Endometrial microvascular endothelial cells (primary cell): ENCODE measurements around the gene MYO1E. TPM values are rescaled to one million over a fixed set of nuclear protein-coding genes. Genes with fewer than 3 reads are reported as not detected.

ENCODE experiments used
- in situ Hi-C: cut with HindIII; loops from 2 replicates; pipeline ENCODE4 v1.10.0; 2017; ENCODE audit warnings: low sequenced_read_pairs, low pct_unique_long_range_greater_than_20kb; ENCODE audit errors: inconsistent ontology term
- total RNA-seq: library from RNA; depleted of rRNA; stranded (reverse); fragments of >200 nt; gene quantifications from one replicate; pipeline ENCODE4 v1.2.3, GENCODE V29; 2015; ENCODE audit errors: inconsistent ontology term

MYO1E gene
- total RNA-seq, 1 donor from 2014 or later: 120 TPM

DNA sequence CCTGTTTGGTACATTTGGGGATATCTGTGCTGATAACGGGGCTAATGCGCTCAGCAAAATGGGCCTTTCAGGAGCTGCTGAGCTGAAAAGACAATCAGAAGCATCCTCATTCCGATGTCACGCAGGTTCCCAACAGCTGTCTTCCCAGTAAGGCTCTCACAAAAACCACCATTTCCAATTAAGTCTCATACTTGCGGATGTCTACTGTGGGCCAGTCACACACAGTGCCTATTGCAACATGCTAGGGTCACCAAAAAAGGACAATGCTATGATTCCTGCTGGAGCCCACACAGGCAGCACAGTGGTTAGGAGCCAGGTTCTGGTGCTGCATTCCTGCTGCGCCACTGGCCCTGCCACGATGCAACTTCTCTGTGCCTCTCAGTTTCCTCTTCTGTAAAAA lies 182.4 kb downstream of the MYO1E start:
- in situ Hi-C loops: no loop called here

DNA sequence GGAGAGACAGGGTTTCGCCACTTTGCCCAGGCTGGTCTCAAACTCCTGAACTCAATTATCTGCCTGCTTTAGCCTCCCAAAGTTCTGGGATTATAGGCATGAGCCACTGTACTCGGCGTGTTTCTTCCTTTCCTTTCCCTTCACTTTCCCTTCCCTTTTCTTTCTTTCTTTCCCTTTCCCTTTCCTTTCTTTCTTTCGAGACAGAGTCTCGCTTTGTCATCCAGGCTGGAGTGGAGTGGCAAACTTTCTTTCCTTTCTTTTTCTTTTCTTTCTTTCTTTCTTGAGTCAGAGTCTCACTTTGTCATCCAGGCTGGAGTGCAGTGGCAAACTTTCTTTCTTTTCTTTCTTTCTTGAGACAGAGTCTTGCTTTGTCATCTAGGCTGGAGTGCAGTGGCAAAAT lies 183.4 kb downstream of the MYO1E start:
- in situ Hi-C loops: no loop called here

DNA sequence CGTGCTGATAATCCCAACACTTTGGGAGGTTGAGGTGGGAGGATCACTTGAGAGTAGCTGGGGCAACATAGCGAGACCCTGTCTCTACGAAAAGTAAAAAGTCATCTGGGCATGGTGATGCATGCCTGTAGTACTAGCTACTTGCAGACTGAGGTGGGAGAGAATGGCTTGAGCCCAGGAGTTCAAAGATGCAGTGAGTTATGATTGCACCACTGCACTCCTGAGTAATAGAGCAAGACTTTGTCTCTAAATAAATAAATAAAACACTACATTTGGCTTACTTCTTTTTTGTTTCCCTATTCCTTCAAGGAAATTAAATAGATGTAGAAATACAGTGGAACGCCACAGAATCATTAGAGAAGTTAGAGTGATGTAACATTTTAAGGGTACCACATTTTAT lies 186.2 kb downstream of the MYO1E start:
- in situ Hi-C loops: no loop called here

- in situ Hi-C loops: no loop called here
Observed at GRCh38 chr15:59185725-59186124, 186.9 kb downstream of the MYO1E start.

GRCh38 chr15:59180945-59181600 lies 191.6 kb downstream of the MYO1E start:
- in situ Hi-C loops: no loop called here

DNA sequence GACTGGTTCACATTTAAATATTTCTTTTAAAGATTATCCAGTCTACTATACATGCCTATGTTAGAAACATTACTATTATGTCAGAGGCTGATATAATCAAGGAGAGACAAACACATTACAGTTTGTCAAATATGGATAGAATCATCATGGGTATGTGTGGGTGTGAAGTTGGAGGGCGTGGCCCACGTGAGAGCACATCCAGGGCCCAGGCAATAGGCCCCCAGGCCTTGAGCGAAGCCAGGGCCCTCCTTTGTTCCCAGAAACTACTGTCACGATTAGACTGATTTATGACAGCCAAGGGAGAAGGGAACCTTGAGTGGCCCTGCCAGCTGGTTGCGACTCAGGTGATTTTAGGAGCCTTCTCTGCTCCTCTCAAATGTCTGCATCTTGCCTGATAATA lies 193.0 kb downstream of the MYO1E start:
- in situ Hi-C loops: no loop called here

DNA sequence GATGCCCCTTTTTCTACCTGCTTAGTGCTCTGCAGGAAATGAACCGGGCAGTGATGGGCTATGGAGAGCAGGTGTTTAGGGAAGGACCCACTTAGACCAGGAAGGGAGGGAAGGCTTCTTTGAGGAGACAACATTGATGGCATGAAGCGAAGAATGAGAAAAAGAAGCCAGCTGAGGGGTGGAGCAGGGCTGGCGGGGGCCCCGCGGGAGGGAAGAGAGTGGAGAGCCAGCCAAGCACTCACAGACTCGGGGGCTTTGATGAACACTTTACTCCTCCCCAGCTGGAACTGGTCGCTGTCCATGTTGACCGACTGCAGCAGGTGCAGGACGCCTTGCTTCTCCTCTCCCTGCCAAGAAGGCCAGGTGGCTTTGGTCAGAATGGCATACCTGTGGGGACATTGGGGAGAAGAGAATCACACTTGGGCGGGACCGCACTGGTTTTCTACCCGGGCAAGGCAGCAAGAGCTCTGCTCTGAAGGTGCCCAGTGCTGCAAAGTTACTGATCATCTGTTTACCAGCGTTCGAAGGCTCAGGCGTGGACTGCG lies 194.4 kb downstream of the MYO1E start:
- in situ Hi-C loops: no loop called here

GRCh38 chr15:59177317-59177660 lies 195.4 kb downstream of the MYO1E start:
- in situ Hi-C loops: no loop called here

GRCh38 chr15:59176653-59177316 lies 195.9 kb downstream of the MYO1E start:
- in situ Hi-C loops: no loop called here

DNA sequence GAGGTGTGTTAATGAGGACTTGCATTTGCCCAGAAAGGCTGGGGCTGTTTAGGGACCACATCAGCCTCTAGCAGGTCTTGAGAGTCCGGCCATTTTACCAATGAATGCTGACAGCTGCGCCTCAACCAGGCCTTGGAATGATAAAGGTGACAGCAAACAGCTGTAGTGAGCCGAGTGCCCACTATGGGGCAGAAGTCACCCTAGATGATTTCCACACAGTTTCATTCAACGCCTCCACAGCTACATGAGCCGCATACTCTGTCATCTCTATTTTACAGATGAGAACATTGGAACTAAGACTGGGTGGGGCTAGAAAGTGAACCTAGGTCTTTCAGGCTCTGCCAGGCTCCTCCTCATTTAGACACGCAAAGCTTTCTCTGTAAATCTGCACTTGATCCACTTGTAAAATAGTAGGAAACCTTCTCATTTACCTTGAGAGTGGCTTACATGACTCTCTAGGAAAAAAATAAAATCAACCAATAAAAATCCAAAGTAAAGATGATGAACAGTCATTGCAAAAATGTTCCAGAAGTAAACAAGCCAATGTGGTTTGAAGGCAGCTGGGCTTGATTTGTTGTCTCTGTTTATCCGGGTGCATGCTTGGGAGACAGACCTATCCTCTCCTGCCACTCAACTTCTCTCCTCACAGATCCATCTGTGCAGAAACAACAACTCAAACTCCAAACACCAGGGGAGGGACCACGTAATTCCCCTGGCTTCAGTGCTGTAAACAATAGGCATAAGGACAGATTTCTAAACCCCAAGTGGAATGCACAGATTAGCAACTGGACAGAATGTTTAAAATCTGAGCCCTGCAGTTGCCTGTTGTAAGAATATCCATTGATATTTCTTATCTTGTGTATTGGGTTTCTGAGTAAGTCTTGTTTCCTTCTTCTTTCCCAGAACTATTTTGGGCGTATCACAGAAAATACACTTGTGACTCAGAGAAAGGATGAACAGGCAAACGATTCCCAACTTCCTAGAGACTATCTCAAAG lies 197.5 kb downstream of the MYO1E start:
- in situ Hi-C loops: no loop called here

- in situ Hi-C loops: no loop called here
Observed at GRCh38 chr15:59174151-59174834, 198.4 kb downstream of the MYO1E start.

DNA sequence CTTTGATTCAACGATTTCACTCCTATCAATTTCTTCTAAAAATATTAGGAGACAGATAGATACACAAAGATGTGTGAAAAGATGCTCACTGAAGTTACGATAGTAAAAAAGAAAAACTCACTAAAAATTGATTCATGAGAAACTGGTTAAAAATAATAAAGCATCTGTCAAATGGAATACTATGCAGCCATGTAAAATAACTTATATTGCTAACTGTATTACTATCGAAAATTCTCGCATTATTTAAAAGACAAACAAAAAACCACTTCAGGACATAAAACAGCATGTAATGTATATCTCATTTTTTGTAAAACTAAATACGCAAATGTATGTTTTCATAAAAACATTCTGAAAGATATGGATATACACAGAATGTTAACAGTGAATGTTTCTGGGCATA lies 199.5 kb downstream of the MYO1E start:
- in situ Hi-C loops: no loop called here

GRCh38 chr15:59172289-59172901 lies 200.3 kb downstream of the MYO1E start:
- in situ Hi-C loops: no loop called here

GRCh38 chr15:59171067-59171397 lies 201.6 kb downstream of the MYO1E start:
- in situ Hi-C loops: no loop called here

GRCh38 chr15:59170295-59171066 lies 202.2 kb downstream of the MYO1E start:
- in situ Hi-C loops: no loop called here

DNA sequence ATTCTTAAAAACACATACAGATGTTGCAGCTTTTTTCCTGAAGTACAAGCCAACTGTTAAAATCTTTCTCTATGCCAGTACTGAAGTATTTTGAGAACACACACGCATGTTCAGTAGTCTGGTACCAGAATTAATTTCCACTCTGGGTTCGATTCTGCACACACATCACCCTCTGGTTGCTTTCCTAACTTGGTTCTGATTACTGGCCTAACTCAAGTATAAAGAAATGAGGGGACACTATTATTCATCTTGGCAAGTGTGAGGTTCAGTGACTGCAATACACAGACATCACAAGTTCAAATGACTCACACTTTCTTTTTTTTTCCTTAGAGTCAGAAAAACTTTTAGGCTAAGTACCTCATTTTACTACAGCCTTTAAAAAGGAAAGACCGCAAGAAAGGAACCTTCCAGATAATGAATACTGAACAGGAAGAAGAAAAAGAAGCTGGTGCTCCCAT lies 203.4 kb downstream of the MYO1E start:
- in situ Hi-C loops: no loop called here

DNA sequence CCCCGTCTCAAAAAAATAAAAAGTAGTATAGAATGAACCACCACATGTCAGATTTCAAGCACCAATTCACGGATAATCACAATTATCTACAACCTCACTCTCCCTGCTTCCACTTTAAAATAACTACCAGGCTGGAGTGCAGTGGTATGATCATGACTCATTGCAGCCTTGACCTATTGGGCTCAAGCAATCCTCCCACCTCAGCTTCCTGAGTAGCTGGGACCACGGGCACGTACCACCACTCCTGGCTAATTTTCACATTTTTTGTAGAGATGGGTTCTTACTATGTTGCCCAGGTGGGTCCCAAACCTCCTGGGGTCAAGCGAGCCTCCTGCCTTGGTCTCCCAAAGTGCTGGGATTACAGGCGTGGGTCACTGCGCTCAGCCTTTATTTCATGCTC lies 204.1 kb downstream of the MYO1E start:
- in situ Hi-C loops: no loop called here
